Measurements from ENCODE around the gene C1orf216.
"Not testable (repeated sequence)": the region's sequence is repeated elsewhere in the genome, so short reads cannot be mapped to it uniquely, and the experiment has no call there.

C1orf216 gene

DNA sequence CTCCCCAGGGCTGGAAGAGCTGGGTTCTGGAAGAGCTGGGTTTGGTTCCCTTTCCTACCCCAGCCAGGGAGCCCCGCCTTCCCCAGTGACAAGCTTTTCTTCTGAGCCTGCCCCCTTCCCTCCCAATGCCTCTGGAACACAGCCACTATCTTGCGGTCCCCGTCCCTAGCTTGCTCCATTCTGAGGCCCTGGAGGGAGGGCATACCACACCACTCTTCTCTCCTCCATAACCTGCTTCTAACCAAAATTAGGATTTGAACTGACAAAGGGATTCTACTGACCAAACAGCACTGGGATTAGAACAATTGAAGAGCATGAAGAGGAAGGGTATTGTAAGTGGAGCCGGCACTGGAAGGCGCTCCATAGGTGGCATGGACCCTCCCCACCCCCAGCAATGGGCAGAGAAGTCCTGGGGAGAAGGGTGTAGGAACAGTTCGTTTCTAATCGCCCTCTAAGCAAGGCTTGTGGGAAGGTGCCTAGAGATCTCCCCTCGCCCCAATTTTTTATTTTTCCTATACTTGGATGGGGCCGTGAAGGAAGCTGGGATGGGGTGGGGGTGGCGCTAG, 690 bp downstream of the C1orf216 start:
- peak overlapping the region; percentile 77 for H3K4me3 ChIP-seq (ENCODE audit: control insufficient read depth, low read depth, low read length)
- TF ChIP-seq, protein P1, sequence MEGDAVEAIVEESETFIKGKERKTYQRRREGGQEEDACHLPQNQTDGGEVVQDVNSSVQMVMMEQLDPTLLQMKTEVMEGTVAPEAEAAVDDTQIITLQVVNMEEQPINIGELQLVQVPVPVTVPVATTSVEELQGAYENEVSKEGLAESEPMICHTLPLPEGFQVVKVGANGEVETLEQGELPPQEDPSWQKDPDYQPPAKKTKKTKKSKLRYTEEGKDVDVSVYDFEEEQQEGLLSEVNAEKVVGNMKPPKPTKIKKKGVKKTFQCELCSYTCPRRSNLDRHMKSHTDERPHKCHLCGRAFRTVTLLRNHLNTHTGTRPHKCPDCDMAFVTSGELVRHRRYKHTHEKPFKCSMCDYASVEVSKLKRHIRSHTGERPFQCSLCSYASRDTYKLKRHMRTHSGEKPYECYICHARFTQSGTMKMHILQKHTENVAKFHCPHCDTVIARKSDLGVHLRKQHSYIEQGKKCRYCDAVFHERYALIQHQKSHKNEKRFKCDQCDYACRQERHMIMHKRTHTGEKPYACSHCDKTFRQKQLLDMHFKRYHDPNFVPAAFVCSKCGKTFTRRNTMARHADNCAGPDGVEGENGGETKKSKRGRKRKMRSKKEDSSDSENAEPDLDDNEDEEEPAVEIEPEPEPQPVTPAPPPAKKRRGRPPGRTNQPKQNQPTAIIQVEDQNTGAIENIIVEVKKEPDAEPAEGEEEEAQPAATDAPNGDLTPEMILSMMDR (conservative IDR thresholded peaks at IDR 0.05; ENCODE audit: control insufficient read depth, insufficient read depth, low read depth, low read length), result no peak
- DNase-seq (ENCODE audit: low read depth), result peak; percentile 73

DNA sequence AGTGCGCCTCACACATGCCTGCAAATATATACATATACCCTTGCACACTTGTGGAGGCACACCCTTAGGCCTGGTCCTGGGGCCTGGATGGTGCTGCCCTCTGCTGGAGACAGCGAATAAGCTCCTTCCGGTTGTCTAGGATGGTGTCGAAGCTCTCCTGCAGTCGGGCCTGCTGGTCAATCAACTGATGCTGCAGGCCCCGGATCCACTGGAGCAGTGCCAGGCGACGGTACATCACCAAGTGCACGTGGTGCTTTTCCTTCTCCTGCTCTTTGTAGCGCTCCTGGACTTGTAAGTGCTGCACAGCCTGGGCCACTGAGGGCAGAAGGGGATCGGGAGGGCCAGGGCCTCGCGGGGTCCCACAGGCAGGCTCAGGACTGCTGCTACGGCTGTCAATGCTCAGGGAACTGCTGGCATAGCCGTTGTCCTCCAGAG, 3.1 kb downstream of the C1orf216 start:
- TF ChIP-seq, protein P1 (conservative IDR thresholded peaks at IDR 0.05; ENCODE audit: control insufficient read depth, insufficient read depth, low read depth, low read length), result peak; percentile 88
- DNase-seq (ENCODE audit: low read depth), result peak; percentile 83
- no peak overlapping the region for H3K4me3 ChIP-seq (ENCODE audit: control insufficient read depth, low read depth, low read length)

DNA sequence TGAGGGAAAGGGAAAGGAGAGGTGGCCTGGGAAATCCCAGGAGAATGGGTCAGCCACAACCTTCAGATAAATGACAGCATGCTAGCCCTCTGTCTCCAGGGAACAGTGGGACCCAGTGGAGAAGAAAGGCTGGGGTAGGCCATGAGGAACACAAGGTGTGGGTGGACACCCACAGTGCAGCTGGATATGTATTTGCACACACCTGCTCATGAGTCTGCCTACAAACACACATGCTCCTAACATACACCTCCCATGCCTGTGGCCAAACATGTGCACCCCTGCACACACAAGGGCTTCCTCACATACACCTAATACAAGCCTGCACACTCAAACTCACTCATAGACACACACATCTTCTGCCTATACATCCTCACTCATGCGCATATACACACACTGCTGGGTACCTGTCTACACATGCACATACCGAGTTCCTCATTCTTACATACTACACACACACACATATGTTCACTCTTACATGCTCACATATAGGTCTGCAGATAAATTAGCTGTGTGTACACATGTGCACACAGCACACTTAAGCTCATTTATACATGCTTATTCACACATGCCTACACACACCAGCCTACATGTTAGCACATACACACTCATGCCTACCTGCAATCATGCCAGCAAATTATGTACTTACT, 3.6 kb downstream of the C1orf216 start:
- TF ChIP-seq, protein P1 (conservative IDR thresholded peaks at IDR 0.05; ENCODE audit: control insufficient read depth, insufficient read depth, low read depth, low read length), result no peak
- no peak overlapping the region for H3K4me3 ChIP-seq (ENCODE audit: control insufficient read depth, low read depth, low read length)
- DNase-seq (ENCODE audit: low read depth), result no peak

DNA sequence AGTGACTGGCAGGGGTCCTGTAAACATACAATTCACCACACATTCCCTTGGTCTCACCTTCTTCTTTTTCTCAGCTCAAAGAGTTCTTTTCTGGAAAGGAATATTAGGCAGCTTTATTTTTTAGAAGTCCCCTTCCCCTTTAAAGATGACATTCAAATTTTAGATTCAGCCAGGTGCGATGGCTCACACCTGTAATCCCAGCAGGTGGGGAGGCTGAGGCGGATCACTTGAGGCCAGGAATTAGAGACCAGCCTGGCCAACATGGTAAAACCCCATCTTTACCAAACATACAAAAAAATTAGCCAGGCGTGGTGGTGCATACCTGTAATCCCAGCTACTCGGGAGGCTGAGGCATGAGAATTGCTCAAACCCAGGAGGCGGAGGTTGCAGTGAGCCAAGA, 7.6 kb downstream of the C1orf216 start:
- not testable (repeated sequence) for H3K4me3 ChIP-seq (ENCODE audit: control insufficient read depth, low read depth, low read length); DNase-seq (ENCODE audit: low read depth)

DNA sequence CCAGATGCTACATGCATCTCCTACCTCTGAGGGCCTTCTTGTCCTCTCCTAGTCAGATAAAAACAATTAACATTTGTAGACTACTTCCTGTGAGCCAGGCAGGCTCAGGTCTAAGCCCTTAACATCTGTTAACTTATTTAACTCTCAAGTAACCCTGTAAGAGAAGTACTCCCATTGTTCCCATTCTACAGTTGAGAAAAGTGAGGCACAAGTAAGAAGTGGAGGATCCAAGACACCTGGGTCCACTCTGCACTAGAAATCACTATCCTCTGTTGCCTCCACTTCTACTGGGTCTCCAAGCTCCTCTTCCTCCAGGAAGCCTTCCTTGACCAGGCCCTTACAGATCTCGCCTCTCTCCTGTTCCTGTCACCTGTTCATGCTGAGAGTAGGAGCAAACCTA, 9.7 kb downstream of the C1orf216 start:
- DNase-seq (ENCODE audit: low read depth), result no peak
- H3K4me3 ChIP-seq (ENCODE audit: control insufficient read depth, low read depth, low read length), result no peak overlapping the region
- TF ChIP-seq, protein P1 (conservative IDR thresholded peaks at IDR 0.05; ENCODE audit: control insufficient read depth, insufficient read depth, low read depth, low read length), result no peak

DNA sequence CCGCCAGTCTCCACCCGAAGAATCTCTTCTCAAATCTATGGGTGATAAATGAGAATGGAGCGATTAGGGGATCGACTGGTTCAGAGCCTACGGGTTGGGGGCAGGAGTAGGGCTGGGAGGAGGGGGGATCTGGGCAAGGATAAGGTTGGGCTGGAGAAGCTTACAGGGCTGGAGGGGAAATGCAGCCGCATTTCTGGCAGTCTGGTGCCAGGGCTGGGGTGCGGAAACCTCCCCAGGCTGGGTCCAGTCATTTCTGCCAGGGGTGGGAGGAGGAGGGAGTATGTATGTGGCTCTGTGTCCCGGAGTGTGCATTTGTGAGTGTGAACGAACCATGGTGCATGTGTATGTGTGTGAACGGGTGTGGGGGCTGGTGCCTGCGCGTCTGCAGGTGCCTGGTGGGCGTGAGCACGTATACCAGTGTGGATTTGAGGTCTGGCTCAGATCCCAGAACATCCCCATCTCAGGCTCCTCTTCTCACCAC, 10.2 kb downstream of the C1orf216 start:
- no peak for DNase-seq (ENCODE audit: low read depth)
- H3K4me3 ChIP-seq (ENCODE audit: control insufficient read depth, low read depth, low read length), result peak overlapping the region; percentile 39
- TF ChIP-seq, protein P1 (conservative IDR thresholded peaks at IDR 0.05; ENCODE audit: control insufficient read depth, insufficient read depth, low read depth, low read length), result no peak

DNA sequence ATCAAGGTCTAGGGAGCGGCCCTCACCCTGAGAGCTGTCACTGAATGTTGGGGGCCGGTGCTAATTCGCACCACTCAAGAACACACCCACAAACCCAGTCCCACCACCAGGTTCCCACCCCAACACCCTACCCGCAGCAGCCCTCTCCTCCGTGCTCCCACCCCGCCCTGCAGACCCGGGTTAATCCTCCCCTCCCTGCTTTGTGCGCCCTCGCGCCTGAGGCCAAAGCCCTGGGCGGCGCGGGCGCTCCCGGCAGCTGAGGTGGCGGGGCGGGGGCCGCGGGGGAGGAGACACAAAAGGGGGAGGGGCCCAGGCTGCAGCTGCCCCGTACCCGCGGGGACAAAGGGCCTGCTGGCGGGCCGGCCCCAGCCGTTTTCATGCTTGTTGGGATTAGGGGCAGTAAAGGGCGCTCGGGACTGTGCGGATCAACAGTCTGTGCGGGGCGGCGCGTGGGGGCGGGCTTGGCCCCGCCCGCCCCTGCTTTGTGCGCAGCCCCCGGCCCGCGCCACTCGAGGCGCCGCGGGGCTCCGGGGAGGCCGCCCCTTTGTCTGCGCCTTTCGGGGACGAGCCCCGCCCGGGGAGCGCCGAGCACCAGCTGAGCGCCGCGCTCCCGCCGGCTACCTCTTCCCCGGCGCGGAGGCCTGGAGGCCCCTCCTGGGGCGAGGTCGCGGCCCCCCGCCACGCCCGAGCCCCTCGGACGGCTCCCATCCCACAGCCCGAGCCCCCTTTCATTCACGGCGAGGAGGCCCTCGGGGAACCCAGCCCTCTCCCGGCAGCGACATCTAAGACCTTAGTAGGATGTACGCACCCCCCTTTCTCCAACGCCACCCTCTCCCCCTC, 10.9 kb downstream of the C1orf216 start:
- peak overlapping the region; percentile 39 for H3K4me3 ChIP-seq (ENCODE audit: control insufficient read depth, low read depth, low read length)
- DNase-seq (ENCODE audit: low read depth), result no peak
- TF ChIP-seq, protein P1 (conservative IDR thresholded peaks at IDR 0.05; ENCODE audit: control insufficient read depth, insufficient read depth, low read depth, low read length), result no peak

All from fibroblast of mammary gland (primary cell).